GM12878 (cell line): ENCODE measurements around the gene ARHGAP26. TPM values are rescaled to one million over a fixed set of nuclear protein-coding genes. Genes with fewer than 3 reads are reported as not detected.

Experiments
- BHLHE40 ChIP-seq, 2 experiments: fragments of 450-650 bp in 1 of 2; IDR thresholded peaks; 2 replicates each; pipeline ENCODE4 v1.6.1; 2011 to 2017; ENCODE audit warnings: low read depth in 2 of 2, borderline replicate concordance in 1 of 2, improper control_type of control experiment in 1 of 2, low read length in 1 of 2, mild to moderate bottlenecking in 1 of 2
- CBFB ChIP-seq: IDR thresholded peaks from 2 replicates; pipeline ENCODE4 v1.6.1; 2016; ENCODE audit warnings: antibody characterized with exemption, low read depth
- CUX1 ChIP-seq: IDR thresholded peaks from 2 replicates; pipeline ENCODE4 v1.6.1; 2012; ENCODE audit warnings: improper control_type of control experiment, low read depth, low read length; ENCODE audit not compliant: insufficient replicate concordance
- ESRRA ChIP-seq: IDR thresholded peaks from 2 replicates; pipeline ENCODE4 v1.6.1; 2012; ENCODE audit warnings: mild to moderate bottlenecking, low read length, improper control_type of control experiment
- ETV6 ChIP-seq, 2 experiments: fragments of 450-650 bp in 1 of 2; IDR thresholded peaks in 1 of 2; conservative IDR thresholded peaks in 1 of 2; 2 replicates each; pipeline ENCODE4 v1.6.1; 2014; ENCODE audit warnings: antibody characterized with exemption in 1 of 2, borderline replicate concordance in 1 of 2, low read depth in 1 of 2, mild to moderate bottlenecking in 1 of 2, moderate library complexity in 1 of 2
- IKZF1 ChIP-seq: fragments of 450-650 bp; conservative IDR thresholded peaks from 2 replicates; pipeline ENCODE4 v1.6.1; 2017; ENCODE audit warnings: antibody characterized with exemption, mild to moderate bottlenecking
- KDM1A ChIP-seq: fragments of 200-600 bp; sonication (generic); IDR thresholded peaks from 2 replicates; pipeline ENCODE4 v1.6.1; 2016; ENCODE audit warnings: borderline replicate concordance
- MEF2B ChIP-seq: fragments of 450-650 bp; IDR thresholded peaks from 2 replicates; pipeline ENCODE4 v1.6.1; 2018; ENCODE audit warnings: mild to moderate bottlenecking, moderate library complexity; ENCODE audit not compliant: partially characterized antibody, poor library complexity, severe bottlenecking
- NFYA ChIP-seq: IDR thresholded peaks from 2 replicates; pipeline ENCODE4 v1.6.1; 2011; ENCODE audit warnings: low read depth, mild to moderate bottlenecking, low read length, improper control_type of control experiment, borderline replicate concordance
- NFYB ChIP-seq: IDR thresholded peaks from 2 replicates; pipeline ENCODE4 v1.6.1; 2011; ENCODE audit warnings: low read depth, mild to moderate bottlenecking, low read length, improper control_type of control experiment, moderate library complexity; ENCODE audit not compliant: insufficient read depth
- PAX5 ChIP-seq: IDR thresholded peaks from 2 replicates; pipeline ENCODE4 v1.6.1; 2011; ENCODE audit warnings: low read depth, low read length, borderline replicate concordance
- PML ChIP-seq: IDR thresholded peaks from 2 replicates; pipeline ENCODE4 v1.6.1; 2012; ENCODE audit warnings: low read length, inconsistent platforms
- POU2F2 ChIP-seq: IDR thresholded peaks from 3 replicates; pipeline ENCODE4 v1.6.1; 2011; ENCODE audit warnings: low read depth, mild to moderate bottlenecking, low read length, borderline replicate concordance
- RB1 ChIP-seq: fragments of 450-650 bp; formaldehyde crosslinking; IDR thresholded peaks from 2 replicates; pipeline ENCODE4 v1.6.1; 2017; ENCODE audit warnings: mild to moderate bottlenecking, borderline replicate concordance
- SIX5 ChIP-seq: IDR thresholded peaks from 2 replicates; pipeline ENCODE4 v1.6.1; 2011; ENCODE audit warnings: mild to moderate bottlenecking, low read depth, low read length, moderate library complexity; ENCODE audit not compliant: severe bottlenecking
- SP1 ChIP-seq: IDR thresholded peaks from one replicate; pipeline ENCODE4 v1.6.1; 2011; ENCODE audit warnings: low read depth, low read length
- SUPT20H ChIP-seq: IDR thresholded peaks from 2 replicates; pipeline ENCODE4 v1.6.1; 2011; ENCODE audit warnings: low read depth, mild to moderate bottlenecking, low read length, moderate library complexity, borderline replicate concordance; ENCODE audit not compliant: control insufficient read depth
- TARDBP ChIP-seq: IDR thresholded peaks from 2 replicates; pipeline ENCODE4 v1.6.1; 2016; ENCODE audit warnings: borderline replicate concordance
- WRNIP1 ChIP-seq: IDR thresholded peaks from 2 replicates; pipeline ENCODE4 v1.6.1; 2011; ENCODE audit warnings: low read depth, low read length, improper control_type of control experiment, borderline replicate concordance
- ZNF274 ChIP-seq: IDR thresholded peaks from one replicate; pipeline ENCODE4 v1.8.0; 2011; ENCODE audit not compliant: insufficient read length, insufficient read depth
- ZNF592 ChIP-seq: fragments of 450-650 bp; IDR thresholded peaks from 2 replicates; pipeline ENCODE4 v1.6.1; 2017; ENCODE audit warnings: mild to moderate bottlenecking, moderate library complexity
- polyA plus RNA-seq, 11 experiments: library from polyadenylated mRNA; depleted of rRNA in 4 of 11; unstranded in 6 of 11; stranded (reverse) in 5 of 11; fragments of >200 nt; fragmentation: Nextera tagmentation in 4 of 11; fragmentation: Illumina TruSeq in 1 of 11; extraction: Ambion mirVana in 4 of 11; extraction: Trizol in 1 of 11; gene quantifications; 1 replicate in 1 of 11; 2 replicates in 10 of 11; pipeline versions ENCODE4 v1.2.1 to v1.2.3, GENCODE V29; 2011 to 2016; ENCODE audit warnings: inconsistent platforms in 2 of 11, missing spikeins in 2 of 11, low read depth in 1 of 11
- total RNA-seq, 4 experiments: library from RNA; depleted of rRNA in 3 of 4; stranded (reverse); fragments of >200 nt in 3 of 4; fragmentation: Illumina TruSeq in 1 of 4; extraction: Trizol in 1 of 4; gene quantifications; 2 replicates each; pipeline versions ENCODE4 v1.2.1 to v1.2.3, GENCODE V29; 2013 to 2021

The ARHGAP26 gene
- total and polyA plus RNA-seq, 10 of the 15 experiments (the other 5 are each of a cell fraction or from before 2014, with no cell fraction given): 9.4 to 41.5 (median 19.3) TPM

GRCh38 chr5:142769793-142770649 is at the start of gene ARHGAP26 (continued):
- TF ChIP-seq CUX1 (no peak), POU2F2 (0 out of 3 replicates have a peak, but pooled peaks have one; percentile 11), KDM1A (no peak), ZNF592 (no peak), CBFB (no peak), TARDBP (no peak), SP1 (peak; percentile 78), ZNF274 (no peak), ESRRA (no peak), NFYB (peak; percentile 87), SIX5 (no peak), RB1 (no peak), ETV6 (conservative IDR thresholded peaks at IDR 0.05 in 1 of 2, IDR thresholded peaks at IDR 0.05 in 1 of 2; ENCODE audit: borderline replicate concordance in 1 of 2, low read depth in 1 of 2) (no peak), SUPT20H (no peak), WRNIP1 (no peak), PML (no peak), NFYA (no peak), PAX5 (no peak), BHLHE40 (IDR thresholded peaks at IDR 0.05; ENCODE audit: borderline replicate concordance in 1 of 2, low read depth in 2 of 2, low read length in 1 of 2) (no peak; a peak in 1 of 4 replicates), MEF2B (no peak), IKZF1 (peak; percentile 86)
